ENCODE data around the gene ZFP28.

Gene ZFP28

DNA sequence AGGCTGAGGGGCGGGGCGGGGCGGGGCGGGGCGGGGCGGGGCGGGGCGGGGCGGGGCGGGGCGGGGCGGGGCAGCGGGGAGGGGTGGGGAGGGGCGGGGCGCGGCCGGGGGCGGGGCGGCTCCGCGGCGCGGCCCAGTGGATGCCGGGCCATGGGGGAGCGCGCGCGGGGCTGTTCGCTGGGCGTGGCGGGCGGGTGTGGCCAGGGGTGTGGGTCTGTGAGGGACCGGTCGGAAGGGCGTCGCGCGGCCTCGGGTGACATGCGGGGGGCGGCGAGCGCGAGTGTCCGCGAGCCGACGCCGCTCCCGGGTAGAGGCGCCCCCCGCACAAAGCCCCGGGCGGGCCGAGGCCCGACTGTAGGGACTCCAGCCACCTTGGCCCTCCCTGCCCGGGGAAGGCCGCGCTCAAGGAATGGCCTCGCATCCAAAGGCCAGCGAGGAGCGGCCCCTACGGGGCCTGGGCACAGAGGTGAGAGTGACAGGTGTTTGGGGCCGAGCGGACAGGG, at the start of gene ZFP28:
TSS of gene ZFP28 (plus strand) at position 188 of the 503 bp plus-strand sequence. CDS start at position 259, 71 bp downstream.
- ChIA-PET CTCF (no interaction called here), POLR2A (ENCODE audit: low non-redundant PET) (no interaction called here)
- peak within 1 kb of the TSS; percentile 91 for H3K27ac ChIP-seq
- TF ChIP-seq, protein P1, sequence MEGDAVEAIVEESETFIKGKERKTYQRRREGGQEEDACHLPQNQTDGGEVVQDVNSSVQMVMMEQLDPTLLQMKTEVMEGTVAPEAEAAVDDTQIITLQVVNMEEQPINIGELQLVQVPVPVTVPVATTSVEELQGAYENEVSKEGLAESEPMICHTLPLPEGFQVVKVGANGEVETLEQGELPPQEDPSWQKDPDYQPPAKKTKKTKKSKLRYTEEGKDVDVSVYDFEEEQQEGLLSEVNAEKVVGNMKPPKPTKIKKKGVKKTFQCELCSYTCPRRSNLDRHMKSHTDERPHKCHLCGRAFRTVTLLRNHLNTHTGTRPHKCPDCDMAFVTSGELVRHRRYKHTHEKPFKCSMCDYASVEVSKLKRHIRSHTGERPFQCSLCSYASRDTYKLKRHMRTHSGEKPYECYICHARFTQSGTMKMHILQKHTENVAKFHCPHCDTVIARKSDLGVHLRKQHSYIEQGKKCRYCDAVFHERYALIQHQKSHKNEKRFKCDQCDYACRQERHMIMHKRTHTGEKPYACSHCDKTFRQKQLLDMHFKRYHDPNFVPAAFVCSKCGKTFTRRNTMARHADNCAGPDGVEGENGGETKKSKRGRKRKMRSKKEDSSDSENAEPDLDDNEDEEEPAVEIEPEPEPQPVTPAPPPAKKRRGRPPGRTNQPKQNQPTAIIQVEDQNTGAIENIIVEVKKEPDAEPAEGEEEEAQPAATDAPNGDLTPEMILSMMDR (conservative IDR thresholded peaks at IDR 0.05; ENCODE audit: low read depth), result no peak
- DNase-seq (ENCODE audit: low spot score), result no peak

DNA sequence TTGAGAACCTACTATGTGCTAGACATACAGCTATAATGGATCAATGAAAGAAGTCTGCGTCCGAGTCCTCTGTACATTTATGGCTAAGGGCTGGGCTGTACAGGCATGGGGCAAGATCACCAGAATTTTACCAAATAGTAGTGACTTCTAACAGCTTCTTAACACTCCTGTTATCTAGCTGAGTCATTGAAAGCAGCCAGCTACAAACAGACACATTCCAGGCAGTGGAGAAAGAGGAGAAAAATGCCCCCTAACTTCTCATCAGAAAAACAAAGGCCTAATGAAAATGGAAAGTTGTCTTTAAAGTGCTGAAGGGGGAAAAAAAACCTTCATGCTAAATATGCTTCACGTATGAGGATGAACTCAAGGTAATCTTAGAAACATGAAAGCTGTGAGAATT, 47.3 kb upstream of the ZFP28 start:
- ChIA-PET POLR2A (ENCODE audit: low non-redundant PET) (no interaction called here), CTCF (no interaction called here)
- no peak for DNase-seq (ENCODE audit: low spot score)
- H3K27ac ChIP-seq, result no peak overlapping the region
- TF ChIP-seq, protein P1 (conservative IDR thresholded peaks at IDR 0.05; ENCODE audit: low read depth), result no peak

DNA sequence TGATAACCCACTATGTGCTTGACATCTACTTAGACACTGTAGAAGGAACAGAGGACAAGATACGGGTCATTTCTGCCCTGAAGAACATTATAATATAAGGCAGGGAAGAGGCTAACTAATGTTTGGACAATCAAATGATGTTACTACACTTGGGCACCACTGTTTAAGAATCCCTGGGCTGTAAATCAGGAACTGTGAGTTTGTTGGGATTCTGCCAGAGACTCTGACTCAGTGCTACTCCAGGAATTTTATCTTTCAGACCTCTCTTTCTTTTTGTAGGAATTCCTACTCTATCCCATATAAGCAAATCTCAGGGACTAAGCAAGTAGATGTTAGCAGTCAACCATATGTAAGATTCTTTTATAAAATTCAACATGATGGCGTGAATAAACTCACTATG, 34.2 kb upstream of the ZFP28 start:
- no peak overlapping the region for H3K27ac ChIP-seq
- CTCF ChIA-PET, result no interaction called here
- POLR2A ChIA-PET (ENCODE audit: low non-redundant PET), result no interaction called here
- no peak for DNase-seq (ENCODE audit: low spot score)
- TF ChIP-seq, protein P1 (conservative IDR thresholded peaks at IDR 0.05; ENCODE audit: low read depth), result no peak

DNA sequence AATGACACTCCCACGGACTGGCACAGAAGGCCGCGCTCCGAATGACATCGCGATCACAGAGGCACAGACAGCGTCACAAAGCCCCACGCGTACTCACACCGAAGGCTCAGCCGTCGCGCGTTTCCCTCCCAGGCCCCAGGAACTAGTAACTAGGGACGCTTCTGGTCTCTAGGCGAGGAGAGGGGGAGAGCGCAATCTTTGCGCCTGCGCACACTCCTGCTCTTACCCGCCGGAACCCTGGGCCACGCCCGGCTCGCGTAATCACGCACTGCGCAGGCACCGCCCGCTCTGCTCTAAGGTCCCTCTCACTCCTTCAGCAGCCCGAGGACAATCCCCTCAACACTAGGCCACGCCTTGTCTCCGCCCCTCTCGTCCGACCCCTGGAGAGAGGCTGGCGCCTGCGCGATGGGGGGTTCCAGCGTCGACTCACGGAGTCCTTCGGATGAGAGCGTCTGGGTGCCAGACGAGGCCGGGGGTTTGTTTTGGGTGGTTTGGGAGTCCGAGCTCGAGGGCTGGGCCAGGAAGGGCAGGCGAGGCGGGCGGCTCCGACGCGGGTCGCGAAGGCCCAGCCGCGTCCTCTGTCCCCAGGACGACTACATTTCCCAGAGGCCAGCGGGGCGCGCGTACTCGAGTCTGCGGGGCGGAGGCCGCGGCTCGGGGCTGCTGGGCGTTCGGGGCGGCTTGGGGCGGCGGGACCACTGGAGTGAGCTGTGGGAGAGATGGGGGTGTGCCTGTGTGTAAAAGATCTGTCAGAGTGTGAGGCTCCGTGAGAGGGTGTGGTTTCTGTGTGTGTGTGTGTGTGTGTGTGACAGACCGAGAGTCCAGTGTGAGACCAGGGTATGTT, 31.1 kb upstream of the ZFP28 start, which contains the start of gene ZNF471:
TSS of gene ZNF471 (plus strand) at position 410 of the 844 bp plus-strand sequence. CDS start 3,717 bp downstream, outside the sequence.
- ChIA-PET CTCF (no interaction called here), POLR2A (ENCODE audit: low non-redundant PET) (no interaction called here)
- DNase-seq (ENCODE audit: low spot score), result peak; percentile 69
- peak within 1 kb of the TSS; percentile 90 for H3K27ac ChIP-seq
- TF ChIP-seq, protein P1 (conservative IDR thresholded peaks at IDR 0.05; ENCODE audit: low read depth), result no peak

DNA sequence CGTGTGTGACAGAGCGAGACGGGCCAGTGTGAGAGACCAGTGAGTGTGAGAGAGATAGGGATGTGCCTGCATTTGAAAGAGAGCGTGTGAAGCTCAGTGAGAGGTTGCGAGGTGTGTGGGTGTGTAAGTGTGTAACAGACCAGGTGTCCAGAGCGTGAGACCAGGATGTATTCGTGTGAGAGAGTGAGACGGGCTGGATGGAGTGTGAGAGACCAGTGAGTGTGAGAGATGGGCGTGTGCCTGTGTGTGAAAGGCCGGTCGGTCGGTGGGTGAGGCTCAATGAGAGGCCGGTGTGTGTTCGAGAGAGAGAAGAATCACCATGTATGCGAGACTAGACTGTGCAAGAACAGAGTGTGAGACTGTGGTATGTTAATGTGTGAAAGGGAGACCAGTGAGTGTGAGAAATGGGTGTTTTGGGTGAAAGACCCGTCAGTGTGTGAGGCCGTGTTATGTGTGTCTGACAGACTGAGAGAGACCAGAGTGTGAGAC, 30.4 kb upstream of the ZFP28 start:
- CTCF ChIA-PET, result no interaction called here
- TF ChIP-seq, protein P1 (conservative IDR thresholded peaks at IDR 0.05; ENCODE audit: low read depth), result no peak
- no peak for DNase-seq (ENCODE audit: low spot score)
- POLR2A ChIA-PET (ENCODE audit: low non-redundant PET), result no interaction called here
- H3K27ac ChIP-seq, result peak overlapping the region; percentile 90

DNA sequence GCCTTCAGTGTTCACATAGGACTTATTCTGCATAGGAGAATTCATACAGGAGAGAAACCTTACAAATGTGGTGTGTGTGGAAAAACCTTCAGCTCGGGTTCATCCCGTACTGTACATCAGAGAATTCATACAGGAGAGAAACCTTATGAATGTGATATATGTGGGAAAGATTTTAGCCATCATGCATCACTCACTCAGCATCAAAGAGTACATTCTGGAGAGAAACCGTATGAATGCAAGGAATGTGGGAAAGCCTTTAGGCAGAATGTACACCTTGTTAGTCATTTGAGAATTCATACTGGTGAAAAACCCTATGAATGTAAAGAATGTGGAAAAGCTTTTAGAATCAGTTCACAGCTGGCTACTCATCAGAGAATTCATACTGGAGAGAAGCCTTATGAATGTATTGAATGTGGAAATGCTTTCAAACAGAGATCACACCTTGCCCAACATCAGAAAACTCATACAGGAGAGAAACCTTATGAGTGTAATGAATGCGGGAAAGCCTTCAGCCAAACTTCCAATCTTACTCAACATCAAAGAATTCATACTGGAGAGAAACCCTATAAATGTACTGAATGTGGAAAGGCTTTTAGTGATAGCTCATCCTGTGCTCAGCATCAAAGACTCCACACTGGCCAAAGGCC, 13.4 kb upstream of the ZFP28 start:
- TF ChIP-seq, protein P1 (conservative IDR thresholded peaks at IDR 0.05; ENCODE audit: low read depth), result no peak
- no peak overlapping the region for H3K27ac ChIP-seq
- POLR2A ChIA-PET (ENCODE audit: low non-redundant PET), result no interaction called here
- CTCF ChIA-PET, result no interaction called here
- no peak for DNase-seq (ENCODE audit: low spot score)
